Neural cell (in vitro differentiated cells): ENCODE data around the gene ANKRD35. TPM values are rescaled to one million over a fixed set of nuclear protein-coding genes. Genes with fewer than 3 reads are reported as not detected.
"Not testable (repeated sequence)": the region's sequence is repeated elsewhere in the genome, so short reads cannot be mapped to it uniquely, and the experiment has no call there.

Experiments used
- H2AFZ ChIP-seq: fragments of 200-600, 300-800 bp; sonication (generic), shearing (Covaris generic); 2 replicates; pipeline ENCODE4 v1.6.0; 2014; ENCODE audit warnings: low read depth, mild to moderate bottlenecking, antibody characterized with exemption, low read length, moderate library complexity
- H3F3A ChIP-seq: fragments of 200-600 bp; shearing (Covaris generic); 2 replicates; pipeline ENCODE4 v1.6.1; 2016; ENCODE audit warnings: mild to moderate bottlenecking, moderate library complexity, mixed read lengths, antibody characterized with exemption, low read length; ENCODE audit not compliant: insufficient read depth, poor library complexity, severe bottlenecking
- H3K27ac ChIP-seq: fragments of 200-600, 300-800 bp; sonication (generic), shearing (Covaris generic); 2 replicates; pipeline ENCODE4 v1.5.1; 2014; ENCODE audit warnings: mild to moderate bottlenecking, low read length, moderate library complexity
- H3K27me3 ChIP-seq: fragments of 300-800, 200-600 bp; sonication (generic), shearing (Covaris generic); 2 replicates; pipeline ENCODE4 v1.6.0; 2014; ENCODE audit warnings: mild to moderate bottlenecking, low read depth, low read length, moderate library complexity; ENCODE audit not compliant: insufficient read depth
- H3K36me3 ChIP-seq: fragments of 300-800, 200-600 bp; sonication (generic), shearing (Covaris generic); 2 replicates; pipeline ENCODE4 v1.5.1; 2014; ENCODE audit warnings: mild to moderate bottlenecking, antibody characterized with exemption, low read length, moderate library complexity; ENCODE audit not compliant: insufficient read depth
- H3K4me2 ChIP-seq: fragments of 300-800, 200-600 bp; sonication (generic), shearing (Covaris generic); 2 replicates; pipeline ENCODE4 v1.6.0; 2014; ENCODE audit warnings: mild to moderate bottlenecking, low read length
- H3K4me3 ChIP-seq: fragments of 300-800, 200-600 bp; sonication (generic), shearing (Covaris generic); 2 replicates; pipeline ENCODE4 v1.5.1; 2014; ENCODE audit warnings: mild to moderate bottlenecking, low read length, moderate library complexity
- H3K79me2 ChIP-seq: fragments of 200-600 bp; shearing (Covaris generic); replicated peaks from 2 replicates; pipeline ENCODE4 v1.6.0; 2014; ENCODE audit warnings: mild to moderate bottlenecking, low read length, moderate library complexity; ENCODE audit not compliant: insufficient read depth
- H3K9ac ChIP-seq: fragments of 300-800, 200-600 bp; sonication (generic), shearing (Covaris generic); 2 replicates; pipeline ENCODE4 v1.6.1; 2016; ENCODE audit warnings: mild to moderate bottlenecking, low read length, mixed read lengths
- H3K9me2 ChIP-seq: fragments of 200-600 bp; shearing (Covaris generic); 2 replicates; pipeline ENCODE4 v1.6.1; 2016; ENCODE audit warnings: mild to moderate bottlenecking, low read length, mixed read lengths; ENCODE audit not compliant: insufficient read depth
- H3K9me3 ChIP-seq: fragments of 200-600, 300-800 bp; sonication (generic), shearing (Covaris generic); 2 replicates; pipeline ENCODE4 v1.6.1; 2016; ENCODE audit warnings: mild to moderate bottlenecking, mixed run types, low read length, moderate library complexity, mixed read lengths
- H4K20me1 ChIP-seq: fragments of 200-600 bp; shearing (Covaris generic); 2 replicates; pipeline ENCODE4 v1.6.1; 2016; ENCODE audit warnings: mild to moderate bottlenecking, mixed run types; ENCODE audit not compliant: insufficient read depth
- CTCF ChIP-seq: fragments of 450-650 bp; IDR thresholded peaks from 2 replicates; pipeline ENCODE4 v1.5.1; 2014; ENCODE audit warnings: antibody characterized with exemption, mild to moderate bottlenecking, moderate library complexity; ENCODE audit not compliant: poor library complexity, severe bottlenecking
- EP300 ChIP-seq: fragments of 450-650 bp; conservative IDR thresholded peaks from 2 replicates; pipeline ENCODE4 v1.6.1; 2014; ENCODE audit warnings: antibody characterized with exemption, mild to moderate bottlenecking, moderate library complexity; ENCODE audit not compliant: poor library complexity, severe bottlenecking
- EZH2 ChIP-seq: fragments of 200-600, 300-800 bp; shearing (Covaris generic), sonication (generic); IDR thresholded peaks from 2 replicates; pipeline ENCODE4 v1.6.1; 2014; ENCODE audit warnings: antibody characterized with exemption, low read length, borderline replicate concordance, mild to moderate bottlenecking; ENCODE audit not compliant: insufficient read depth, poor library complexity, severe bottlenecking
- POLR2AphosphoS5 ChIP-seq: IDR thresholded peaks from 2 replicates; pipeline ENCODE4 v1.6.1; 2012
- RAD21 ChIP-seq: fragments of 450-650 bp; conservative IDR thresholded peaks from 2 replicates; pipeline ENCODE4 v1.6.1; 2014; ENCODE audit warnings: antibody characterized with exemption, mild to moderate bottlenecking, moderate library complexity
- REST ChIP-seq: IDR thresholded peaks from 2 replicates; pipeline ENCODE4 v1.6.1; 2012; ENCODE audit warnings: borderline replicate concordance
- SMC3 ChIP-seq: fragments of 450-650 bp; conservative IDR thresholded peaks from 2 replicates; pipeline ENCODE4 v1.6.1; 2014; ENCODE audit warnings: antibody characterized with exemption, mild to moderate bottlenecking, moderate library complexity; ENCODE audit not compliant: poor library complexity
- TAF1 ChIP-seq: IDR thresholded peaks from 2 replicates; pipeline ENCODE4 v1.6.1; 2012; ENCODE audit warnings: low read depth
- polyA plus RNA-seq: library from polyadenylated mRNA; depleted of rRNA; stranded (reverse); fragments of >200 nt; gene quantifications from 2 replicates; pipeline ENCODE4 v1.2.3, GENCODE V29; 2014

ANKRD35 gene
- polyA plus RNA-seq, 1 donor from 2014 or later, result not detected

- no peaks in the 10 kb centered on the region for H3K36me3 ChIP-seq
- H3K4me3 ChIP-seq, result no peak overlapping the region
- H3K4me2 ChIP-seq, result no peak overlapping the region
- no peak overlapping the region for H3K27ac ChIP-seq
- no peak overlapping the region for H2AFZ ChIP-seq
- no peaks in the 10 kb centered on the region for H3K9me3 ChIP-seq
- H3K9ac ChIP-seq, result no peak overlapping the region
- H3K79me2 ChIP-seq, result no peaks in the 10 kb centered on the region
- TF ChIP-seq EZH2 (no peak), TAF1 (no peak), POLR2AphosphoS5 (no peak), RAD21 (no peak), EP300 (no peak), SMC3 (no peak), REST (no peak)
- no peaks in the 10 kb centered on the region for H3K9me2 ChIP-seq
- no peaks in the 10 kb centered on the region for H3F3A ChIP-seq
- H4K20me1 ChIP-seq, result no peaks in the 10 kb centered on the region
- no peaks in the 10 kb centered on the region for H3K27me3 ChIP-seq
Measured at GRCh38 chr1:145843031-145843430, 42.6 kb downstream of the ANKRD35 start.

GRCh38 chr1:145837656-145838055 is 48.0 kb downstream of the ANKRD35 start:
- TF ChIP-seq REST (no peak), RAD21 (no peak), SMC3 (no peak), CTCF (no peak)
- Histone ChIP-seq H3K4me2 (no peak overlapping the region), H3K9ac (no peak overlapping the region), H3K4me3 (no peak overlapping the region), H3K27me3 (no peaks in the 10 kb centered on the region), H3K27ac (no peak overlapping the region), H3K9me3 (no peaks in the 10 kb centered on the region), H4K20me1 (no peaks in the 10 kb centered on the region), H3K9me2 (no peaks in the 10 kb centered on the region), H3F3A (no peaks in the 10 kb centered on the region), H2AFZ (no peak overlapping the region), H3K79me2 (no peaks in the 10 kb centered on the region), H3K36me3 (no peaks in the 10 kb centered on the region)

GRCh38 chr1:145830810-145831209 is 54.9 kb downstream of the ANKRD35 start:
- H3K4me3 ChIP-seq, H3K27me3 ChIP-seq, H3K4me2 ChIP-seq, H3K9me2 ChIP-seq, H3K36me3 ChIP-seq, H3K9ac ChIP-seq, H3K9me3 ChIP-seq, H3F3A ChIP-seq, H3K79me2 ChIP-seq, H2AFZ ChIP-seq, H3K27ac ChIP-seq, H4K20me1 ChIP-seq: not testable (repeated sequence)
